Neural cell (in vitro differentiated cells): ENCODE data around the gene FAM168A. TPM values are rescaled to one million over a fixed set of nuclear protein-coding genes. Genes with fewer than 3 reads are reported as not detected.
A peak's percentile ranks its signal among the peaks of the same experiment; 100 is the strongest.

Experiments
- H2AFZ ChIP-seq: fragments of 200-600, 300-800 bp; sonication (generic), shearing (Covaris generic); 2 replicates; pipeline ENCODE4 v1.6.0; 2014; ENCODE audit warnings: low read depth, mild to moderate bottlenecking, antibody characterized with exemption, low read length, moderate library complexity
- H3F3A ChIP-seq: fragments of 200-600 bp; shearing (Covaris generic); 2 replicates; pipeline ENCODE4 v1.6.1; 2016; ENCODE audit warnings: mild to moderate bottlenecking, moderate library complexity, mixed read lengths, antibody characterized with exemption, low read length; ENCODE audit not compliant: insufficient read depth, poor library complexity, severe bottlenecking
- H3K27ac ChIP-seq: fragments of 200-600, 300-800 bp; sonication (generic), shearing (Covaris generic); 2 replicates; pipeline ENCODE4 v1.5.1; 2014; ENCODE audit warnings: mild to moderate bottlenecking, low read length, moderate library complexity
- H3K27me3 ChIP-seq: fragments of 300-800, 200-600 bp; sonication (generic), shearing (Covaris generic); 2 replicates; pipeline ENCODE4 v1.6.0; 2014; ENCODE audit warnings: mild to moderate bottlenecking, low read depth, low read length, moderate library complexity; ENCODE audit not compliant: insufficient read depth
- H3K36me3 ChIP-seq: fragments of 300-800, 200-600 bp; sonication (generic), shearing (Covaris generic); 2 replicates; pipeline ENCODE4 v1.5.1; 2014; ENCODE audit warnings: mild to moderate bottlenecking, antibody characterized with exemption, low read length, moderate library complexity; ENCODE audit not compliant: insufficient read depth
- H3K4me2 ChIP-seq: fragments of 300-800, 200-600 bp; sonication (generic), shearing (Covaris generic); 2 replicates; pipeline ENCODE4 v1.6.0; 2014; ENCODE audit warnings: mild to moderate bottlenecking, low read length
- H3K4me3 ChIP-seq: fragments of 300-800, 200-600 bp; sonication (generic), shearing (Covaris generic); 2 replicates; pipeline ENCODE4 v1.5.1; 2014; ENCODE audit warnings: mild to moderate bottlenecking, low read length, moderate library complexity
- H3K79me2 ChIP-seq: fragments of 200-600 bp; shearing (Covaris generic); replicated peaks from 2 replicates; pipeline ENCODE4 v1.6.0; 2014; ENCODE audit warnings: mild to moderate bottlenecking, low read length, moderate library complexity; ENCODE audit not compliant: insufficient read depth
- H3K9ac ChIP-seq: fragments of 300-800, 200-600 bp; sonication (generic), shearing (Covaris generic); 2 replicates; pipeline ENCODE4 v1.6.1; 2016; ENCODE audit warnings: mild to moderate bottlenecking, low read length, mixed read lengths
- H3K9me2 ChIP-seq: fragments of 200-600 bp; shearing (Covaris generic); 2 replicates; pipeline ENCODE4 v1.6.1; 2016; ENCODE audit warnings: mild to moderate bottlenecking, low read length, mixed read lengths; ENCODE audit not compliant: insufficient read depth
- H3K9me3 ChIP-seq: fragments of 200-600, 300-800 bp; sonication (generic), shearing (Covaris generic); 2 replicates; pipeline ENCODE4 v1.6.1; 2016; ENCODE audit warnings: mild to moderate bottlenecking, mixed run types, low read length, moderate library complexity, mixed read lengths
- H4K20me1 ChIP-seq: fragments of 200-600 bp; shearing (Covaris generic); 2 replicates; pipeline ENCODE4 v1.6.1; 2016; ENCODE audit warnings: mild to moderate bottlenecking, mixed run types; ENCODE audit not compliant: insufficient read depth
- CTCF ChIP-seq: fragments of 450-650 bp; IDR thresholded peaks from 2 replicates; pipeline ENCODE4 v1.5.1; 2014; ENCODE audit warnings: antibody characterized with exemption, mild to moderate bottlenecking, moderate library complexity; ENCODE audit not compliant: poor library complexity, severe bottlenecking
- EP300 ChIP-seq: fragments of 450-650 bp; conservative IDR thresholded peaks from 2 replicates; pipeline ENCODE4 v1.6.1; 2014; ENCODE audit warnings: antibody characterized with exemption, mild to moderate bottlenecking, moderate library complexity; ENCODE audit not compliant: poor library complexity, severe bottlenecking
- POLR2AphosphoS5 ChIP-seq: IDR thresholded peaks from 2 replicates; pipeline ENCODE4 v1.6.1; 2012
- RAD21 ChIP-seq: fragments of 450-650 bp; conservative IDR thresholded peaks from 2 replicates; pipeline ENCODE4 v1.6.1; 2014; ENCODE audit warnings: antibody characterized with exemption, mild to moderate bottlenecking, moderate library complexity
- polyA plus RNA-seq: library from polyadenylated mRNA; depleted of rRNA; stranded (reverse); fragments of >200 nt; gene quantifications from 2 replicates; pipeline ENCODE4 v1.2.3, GENCODE V29; 2014
- TF ChIP-seq, protein P1 (sequence below): IDR thresholded peaks from 2 replicates; pipeline ENCODE4 v1.6.1; 2012; ENCODE audit warnings: borderline replicate concordance

Gene FAM168A
- polyA plus RNA-seq, 1 donor from 2014 or later, result 67.3 TPM

DNA sequence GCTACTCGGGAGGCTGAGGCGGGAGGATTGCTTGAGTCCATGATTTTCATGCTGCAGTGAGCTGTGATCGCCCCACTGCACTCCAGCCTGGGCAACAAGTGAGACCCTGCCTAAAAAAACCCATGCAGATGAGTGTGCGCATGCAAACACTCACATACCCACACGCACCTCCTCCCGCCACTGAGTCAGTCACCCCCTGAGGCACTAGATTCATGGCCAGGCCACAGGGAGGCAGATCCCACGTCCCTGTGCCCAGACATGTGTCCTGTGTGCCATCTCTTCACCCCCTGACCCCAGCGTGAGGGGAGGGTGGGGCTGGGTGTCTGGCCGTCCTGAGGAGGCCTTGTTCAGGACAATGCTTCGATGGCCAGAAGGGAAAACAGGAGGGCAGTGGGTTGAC lies 206.2 kb downstream of the FAM168A start:
- Histone ChIP-seq H3K36me3 (no peaks in the 10 kb centered on the region), H3K9me3 (no peaks in the 10 kb centered on the region), H3K27ac (no peak overlapping the region), H4K20me1 (no peaks in the 10 kb centered on the region), H3K4me2 (no peak overlapping the region), H3K79me2 (no peaks in the 10 kb centered on the region), H3K27me3 (no peaks in the 10 kb centered on the region), H2AFZ (no peak overlapping the region), H3K9me2 (no peaks in the 10 kb centered on the region), H3K4me3 (no peak overlapping the region), H3F3A (no peaks in the 10 kb centered on the region), H3K9ac (no peak overlapping the region)
- no peak for TF ChIP-seq CTCF
- TF ChIP-seq POLR2AphosphoS5, result peak; percentile 30

DNA sequence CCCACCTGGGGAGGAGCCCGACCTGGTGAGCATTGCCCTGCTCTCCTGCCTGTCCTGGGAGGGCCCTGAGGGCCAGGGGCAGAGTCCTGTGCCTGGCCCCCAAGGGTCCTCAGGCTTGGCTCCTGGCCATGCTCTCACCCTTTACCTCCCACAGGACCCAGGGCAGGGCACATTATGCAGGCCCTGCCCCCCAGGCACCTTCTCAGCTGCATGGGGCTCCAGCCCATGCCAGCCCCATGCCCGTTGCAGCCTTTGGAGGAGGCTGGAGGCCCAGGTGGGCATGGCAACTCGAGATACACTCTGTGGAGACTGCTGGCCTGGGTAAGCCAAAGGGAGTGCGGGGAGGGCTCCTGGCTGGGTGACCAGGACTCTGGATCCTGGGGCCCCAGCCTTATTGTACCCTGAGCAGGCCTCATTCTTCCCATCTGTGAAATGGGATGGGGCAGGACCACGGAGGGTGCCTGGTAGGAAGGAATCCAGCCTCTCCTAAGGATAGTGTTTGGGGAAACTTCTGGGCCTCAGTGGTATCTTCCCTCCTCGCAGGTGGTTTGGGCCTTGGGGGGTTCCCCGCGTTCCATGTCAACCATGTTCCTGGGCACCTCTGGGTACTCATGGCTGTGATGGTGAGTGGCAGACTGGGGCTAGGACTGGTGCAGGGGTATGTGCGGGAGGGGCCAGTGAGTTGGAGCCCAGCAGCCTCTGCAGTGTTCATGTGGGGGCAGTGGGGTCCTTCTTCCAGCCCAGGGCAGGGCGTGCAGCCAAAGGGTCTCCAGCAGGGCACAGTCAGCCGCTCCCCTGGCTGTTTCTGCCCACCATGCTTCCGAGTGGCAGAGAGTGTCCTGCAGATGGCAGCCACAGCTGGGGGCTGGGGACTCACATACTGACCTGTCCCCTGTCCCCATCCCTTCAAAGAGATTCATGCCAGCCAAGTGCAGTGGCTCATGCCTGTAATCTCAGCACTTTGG lies 207.0 kb downstream of the FAM168A start:
- Histone ChIP-seq H3K4me3 (no peak overlapping the region), H3K27me3 (no peaks in the 10 kb centered on the region), H3K36me3 (no peaks in the 10 kb centered on the region), H3K79me2 (no peaks in the 10 kb centered on the region), H2AFZ (no peak overlapping the region), H3K9ac (no peak overlapping the region), H3K27ac (no peak overlapping the region), H3K4me2 (no peak overlapping the region), H3K9me2 (no peaks in the 10 kb centered on the region), H4K20me1 (no peaks in the 10 kb centered on the region), H3F3A (no peaks in the 10 kb centered on the region), H3K9me3 (no peaks in the 10 kb centered on the region)
- TF ChIP-seq CTCF, result no peak
- TF ChIP-seq RAD21, result no peak
- TF ChIP-seq EP300, result no peak
- TF ChIP-seq, protein P1, sequence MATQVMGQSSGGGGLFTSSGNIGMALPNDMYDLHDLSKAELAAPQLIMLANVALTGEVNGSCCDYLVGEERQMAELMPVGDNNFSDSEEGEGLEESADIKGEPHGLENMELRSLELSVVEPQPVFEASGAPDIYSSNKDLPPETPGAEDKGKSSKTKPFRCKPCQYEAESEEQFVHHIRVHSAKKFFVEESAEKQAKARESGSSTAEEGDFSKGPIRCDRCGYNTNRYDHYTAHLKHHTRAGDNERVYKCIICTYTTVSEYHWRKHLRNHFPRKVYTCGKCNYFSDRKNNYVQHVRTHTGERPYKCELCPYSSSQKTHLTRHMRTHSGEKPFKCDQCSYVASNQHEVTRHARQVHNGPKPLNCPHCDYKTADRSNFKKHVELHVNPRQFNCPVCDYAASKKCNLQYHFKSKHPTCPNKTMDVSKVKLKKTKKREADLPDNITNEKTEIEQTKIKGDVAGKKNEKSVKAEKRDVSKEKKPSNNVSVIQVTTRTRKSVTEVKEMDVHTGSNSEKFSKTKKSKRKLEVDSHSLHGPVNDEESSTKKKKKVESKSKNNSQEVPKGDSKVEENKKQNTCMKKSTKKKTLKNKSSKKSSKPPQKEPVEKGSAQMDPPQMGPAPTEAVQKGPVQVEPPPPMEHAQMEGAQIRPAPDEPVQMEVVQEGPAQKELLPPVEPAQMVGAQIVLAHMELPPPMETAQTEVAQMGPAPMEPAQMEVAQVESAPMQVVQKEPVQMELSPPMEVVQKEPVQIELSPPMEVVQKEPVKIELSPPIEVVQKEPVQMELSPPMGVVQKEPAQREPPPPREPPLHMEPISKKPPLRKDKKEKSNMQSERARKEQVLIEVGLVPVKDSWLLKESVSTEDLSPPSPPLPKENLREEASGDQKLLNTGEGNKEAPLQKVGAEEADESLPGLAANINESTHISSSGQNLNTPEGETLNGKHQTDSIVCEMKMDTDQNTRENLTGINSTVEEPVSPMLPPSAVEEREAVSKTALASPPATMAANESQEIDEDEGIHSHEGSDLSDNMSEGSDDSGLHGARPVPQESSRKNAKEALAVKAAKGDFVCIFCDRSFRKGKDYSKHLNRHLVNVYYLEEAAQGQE, result no peak
- TF ChIP-seq POLR2AphosphoS5, result peak; percentile 35
